SK-N-SH (cell line): ENCODE data around the gene HBB.

Experiments
- EP300 ChIP-seq, 2 experiments: IDR thresholded peaks; 2 replicates each; pipeline versions ENCODE4 v1.4.0 to v1.6.1; 2012; ENCODE audit warnings: borderline replicate concordance in 1 of 2, low read depth in 1 of 2, low read length in 1 of 2
- EZH2phosphoT487 ChIP-seq: fragments of 200-600 bp; sonication (generic); IDR thresholded peaks from 2 replicates; pipeline ENCODE4 v1.6.1; 2017; ENCODE audit warnings: low read depth, mixed run types, mild to moderate bottlenecking, antibody characterized with exemption, moderate library complexity, borderline replicate concordance
- GABPA ChIP-seq: IDR thresholded peaks from 2 replicates; pipeline ENCODE4 v1.4.0; 2012; ENCODE audit warnings: low read depth, mild to moderate bottlenecking
- POLR2AphosphoS5 ChIP-seq: IDR thresholded peaks from 2 replicates; pipeline ENCODE4 v1.6.1; 2012; ENCODE audit warnings: low read depth, low read length
- RCOR1 ChIP-seq: fragments of 150-350 bp; IDR thresholded peaks from 2 replicates; pipeline ENCODE4 v1.6.1; 2017; ENCODE audit warnings: antibody characterized with exemption, low read length
- YY1 ChIP-seq: IDR thresholded peaks from 2 replicates; pipeline ENCODE4 v1.4.0; 2012; ENCODE audit warnings: low read depth, mild to moderate bottlenecking
- TF ChIP-seq, protein P1 (sequence below): fragments of 200-600 bp; sonication (generic); IDR thresholded peaks from 2 replicates; pipeline ENCODE4 v1.6.1; 2017; ENCODE audit warnings: antibody characterized with exemption, mild to moderate bottlenecking, moderate library complexity
- TF ChIP-seq, protein P2 (sequence below): IDR thresholded peaks from 2 replicates; pipeline ENCODE4 v1.4.0; 2012; ENCODE audit warnings: low read depth

- TF ChIP-seq, protein P1, sequence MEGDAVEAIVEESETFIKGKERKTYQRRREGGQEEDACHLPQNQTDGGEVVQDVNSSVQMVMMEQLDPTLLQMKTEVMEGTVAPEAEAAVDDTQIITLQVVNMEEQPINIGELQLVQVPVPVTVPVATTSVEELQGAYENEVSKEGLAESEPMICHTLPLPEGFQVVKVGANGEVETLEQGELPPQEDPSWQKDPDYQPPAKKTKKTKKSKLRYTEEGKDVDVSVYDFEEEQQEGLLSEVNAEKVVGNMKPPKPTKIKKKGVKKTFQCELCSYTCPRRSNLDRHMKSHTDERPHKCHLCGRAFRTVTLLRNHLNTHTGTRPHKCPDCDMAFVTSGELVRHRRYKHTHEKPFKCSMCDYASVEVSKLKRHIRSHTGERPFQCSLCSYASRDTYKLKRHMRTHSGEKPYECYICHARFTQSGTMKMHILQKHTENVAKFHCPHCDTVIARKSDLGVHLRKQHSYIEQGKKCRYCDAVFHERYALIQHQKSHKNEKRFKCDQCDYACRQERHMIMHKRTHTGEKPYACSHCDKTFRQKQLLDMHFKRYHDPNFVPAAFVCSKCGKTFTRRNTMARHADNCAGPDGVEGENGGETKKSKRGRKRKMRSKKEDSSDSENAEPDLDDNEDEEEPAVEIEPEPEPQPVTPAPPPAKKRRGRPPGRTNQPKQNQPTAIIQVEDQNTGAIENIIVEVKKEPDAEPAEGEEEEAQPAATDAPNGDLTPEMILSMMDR, result no peak
- TF ChIP-seq EP300 (IDR thresholded peaks at IDR 0.05; ENCODE audit: borderline replicate concordance in 1 of 2, low read depth in 1 of 2, low read length in 1 of 2), result no peak
- TF ChIP-seq POLR2AphosphoS5, result no peak
- no peak for TF ChIP-seq RCOR1
- TF ChIP-seq, protein P2, sequence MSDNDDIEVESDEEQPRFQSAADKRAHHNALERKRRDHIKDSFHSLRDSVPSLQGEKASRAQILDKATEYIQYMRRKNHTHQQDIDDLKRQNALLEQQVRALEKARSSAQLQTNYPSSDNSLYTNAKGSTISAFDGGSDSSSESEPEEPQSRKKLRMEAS, result no peak
- TF ChIP-seq EZH2phosphoT487, result no peak
- TF ChIP-seq YY1, result no peak
- no peak for TF ChIP-seq GABPA
Observed at GRCh38 chr11:5203366-5203765, 23.5 kb downstream of the HBB start.
